Measurements from ENCODE around the gene LAMTOR3.

Gene LAMTOR3

GRCh38 chr4:99879458-99879857 is 14.8 kb downstream of the LAMTOR3 start:
- no peak overlapping the region for H2BK12ac ChIP-seq (ENCODE audit: low read length in 2 of 2)
- no peaks in the 10 kb centered on the region for H3K9me3 ChIP-seq (ENCODE audit: control insufficient read depth, low read length)
- no peak overlapping the region for H3K4ac ChIP-seq (ENCODE audit: low read depth in 1 of 2, low read length in 2 of 2)
- no peak overlapping the region for H3K4me3 ChIP-seq (ENCODE audit: insufficient read depth in 1 of 2, low read depth in 1 of 2, low read length in 2 of 2)
- no peak overlapping the region for H2AFZ ChIP-seq (ENCODE audit: low read depth, low read length)
- H3K27me3 ChIP-seq (ENCODE audit: control insufficient read depth in 1 of 2, insufficient read depth in 1 of 2, low read length in 2 of 2), result no peaks in the 10 kb centered on the region
- H3K79me1 ChIP-seq (replicated peaks; ENCODE audit: low read length, poor library complexity, severe bottlenecking), result no peaks in the 10 kb centered on the region
- no peak overlapping the region for H4K8ac ChIP-seq (ENCODE audit: low read length)
- H2BK120ac ChIP-seq (ENCODE audit: low read depth, low read length), result no peak overlapping the region
- WGBS, result 100% methylated on average over 3 of the region's 3 CpGs
- no peak overlapping the region for H3K18ac ChIP-seq (ENCODE audit: low read depth in 1 of 2, low read length in 2 of 2)
- no peak overlapping the region for H4K91ac ChIP-seq (ENCODE audit: low read length)
- DNase-seq, result no peak
- no peak overlapping the region for H2BK5ac ChIP-seq (ENCODE audit: low read depth, low read length, poor library complexity, severe bottlenecking)
- peaks cover 1% of the 10 kb centered on the region for H3K4me1 ChIP-seq (ENCODE audit: control insufficient read depth, insufficient read depth, low read depth, low read length)
- no peak overlapping the region for H3K23ac ChIP-seq (ENCODE audit: low read length in 2 of 2)
- H2BK15ac ChIP-seq (ENCODE audit: low read depth, poor library complexity, severe bottlenecking), result no peak overlapping the region
- H3K9ac ChIP-seq (ENCODE audit: low read length), result no peak overlapping the region
- H3K36me3 ChIP-seq (ENCODE audit: control insufficient read depth in 1 of 2, insufficient read depth in 2 of 2, low read depth in 1 of 2, low read length in 2 of 2), result peaks cover 6 to 82% of the 10 kb centered on the region in 2 experiments
- no peak overlapping the region for H3K4me2 ChIP-seq (ENCODE audit: low read length, poor library complexity, severe bottlenecking)
- H3K27ac ChIP-seq (ENCODE audit: low read length, poor library complexity, severe bottlenecking), result no peak overlapping the region
- no peak overlapping the region for H3K14ac ChIP-seq (ENCODE audit: low read length in 2 of 2)
- H2AK5ac ChIP-seq (ENCODE audit: low read length, severe bottlenecking), result no peak overlapping the region

DNA sequence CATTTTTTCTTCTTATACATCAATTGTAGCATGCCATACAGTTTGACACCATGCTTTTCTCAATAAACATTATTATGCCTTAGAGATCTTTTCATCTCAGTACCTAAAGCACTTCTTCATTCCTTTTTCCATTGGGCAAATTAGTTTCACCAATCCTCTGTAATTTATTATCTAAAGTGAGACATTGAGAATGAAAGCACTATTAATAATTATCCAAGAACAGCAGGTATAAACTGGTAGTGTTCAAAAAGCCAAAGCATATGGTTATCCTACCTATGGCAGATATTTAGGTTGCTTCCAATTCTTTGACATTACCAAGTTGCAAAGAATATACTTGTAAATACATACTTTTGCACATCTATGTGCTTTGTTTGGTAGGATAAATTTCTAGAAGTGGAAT is 15.6 kb downstream of the LAMTOR3 start:
- H3K18ac ChIP-seq (ENCODE audit: low read depth in 1 of 2, low read length in 2 of 2), result no peak overlapping the region
- no peak overlapping the region for H3K4me2 ChIP-seq (ENCODE audit: low read length, poor library complexity, severe bottlenecking)
- no peaks in the 10 kb centered on the region for H3K79me1 ChIP-seq (replicated peaks; ENCODE audit: low read length, poor library complexity, severe bottlenecking)
- H2BK5ac ChIP-seq (ENCODE audit: low read depth, low read length, poor library complexity, severe bottlenecking), result no peak overlapping the region
- no peaks in the 10 kb centered on the region for H3K27me3 ChIP-seq (ENCODE audit: control insufficient read depth in 1 of 2, insufficient read depth in 1 of 2, low read length in 2 of 2)
- H4K8ac ChIP-seq (ENCODE audit: low read length), result no peak overlapping the region
- H2AFZ ChIP-seq (ENCODE audit: low read depth, low read length), result no peak overlapping the region
- H2BK120ac ChIP-seq (ENCODE audit: low read depth, low read length), result no peak overlapping the region
- H3K9me3 ChIP-seq (ENCODE audit: control insufficient read depth, low read length), result no peaks in the 10 kb centered on the region
- DNase-seq, result no peak
- peaks cover 6 to 73% of the 10 kb centered on the region in 2 experiments for H3K36me3 ChIP-seq (ENCODE audit: control insufficient read depth in 1 of 2, insufficient read depth in 2 of 2, low read depth in 1 of 2, low read length in 2 of 2)
- H3K9ac ChIP-seq (ENCODE audit: low read length), result no peak overlapping the region
- H3K4me1 ChIP-seq (ENCODE audit: control insufficient read depth, insufficient read depth, low read depth, low read length), result peaks cover 1% of the 10 kb centered on the region
- no peak overlapping the region for H2BK12ac ChIP-seq (ENCODE audit: low read length in 2 of 2)
- H2BK15ac ChIP-seq (ENCODE audit: low read depth, poor library complexity, severe bottlenecking), result no peak overlapping the region
- peak overlapping the region; percentile 69 for H3K27ac ChIP-seq (ENCODE audit: low read length, poor library complexity, severe bottlenecking)
- no peak overlapping the region for H2AK5ac ChIP-seq (ENCODE audit: low read length, severe bottlenecking)
- no peak overlapping the region for H3K4ac ChIP-seq (ENCODE audit: low read depth in 1 of 2, low read length in 2 of 2)
- no peak overlapping the region for H3K23ac ChIP-seq (ENCODE audit: low read length in 2 of 2)
- H4K91ac ChIP-seq (ENCODE audit: low read length), result no peak overlapping the region
- H3K4me3 ChIP-seq (ENCODE audit: insufficient read depth in 1 of 2, low read depth in 1 of 2, low read length in 2 of 2), result no peak overlapping the region
- no peak overlapping the region for H3K14ac ChIP-seq (ENCODE audit: low read length in 2 of 2)

GRCh38 chr4:99876946-99877345 is 17.3 kb downstream of the LAMTOR3 start:
- Histone ChIP-seq H2BK5ac (ENCODE audit: low read depth, low read length, poor library complexity, severe bottlenecking) (no peak overlapping the region), H3K36me3 (ENCODE audit: control insufficient read depth in 1 of 2, insufficient read depth in 2 of 2, low read depth in 1 of 2, low read length in 2 of 2) (peaks cover 6 to 58% of the 10 kb centered on the region in 2 experiments), H3K4me1 (ENCODE audit: control insufficient read depth, insufficient read depth, low read depth, low read length) (peaks cover 1% of the 10 kb centered on the region), H2BK120ac (ENCODE audit: low read depth, low read length) (no peak overlapping the region), H3K9me3 (ENCODE audit: control insufficient read depth, low read length) (no peaks in the 10 kb centered on the region), H4K8ac (ENCODE audit: low read length) (no peak overlapping the region), H3K14ac (ENCODE audit: low read length in 2 of 2) (no peak overlapping the region), H3K23ac (ENCODE audit: low read length in 2 of 2) (no peak overlapping the region), H4K91ac (ENCODE audit: low read length) (no peak overlapping the region), H3K4me2 (ENCODE audit: low read length, poor library complexity, severe bottlenecking) (no peak overlapping the region), H2BK12ac (ENCODE audit: low read length in 2 of 2) (no peak overlapping the region), H3K4ac (ENCODE audit: low read depth in 1 of 2, low read length in 2 of 2) (no peak overlapping the region), H3K9ac (ENCODE audit: low read length) (no peak overlapping the region), H2AK5ac (ENCODE audit: low read length, severe bottlenecking) (peak overlapping the region; percentile 27), H3K18ac (ENCODE audit: low read depth in 1 of 2, low read length in 2 of 2) (no peak overlapping the region), H3K27me3 (ENCODE audit: control insufficient read depth in 1 of 2, insufficient read depth in 1 of 2, low read length in 2 of 2) (no peaks in the 10 kb centered on the region), H3K4me3 (ENCODE audit: insufficient read depth in 1 of 2, low read depth in 1 of 2, low read length in 2 of 2) (no peak overlapping the region), H3K27ac (ENCODE audit: low read length, poor library complexity, severe bottlenecking) (peak overlapping the region; percentile 79), H2AFZ (ENCODE audit: low read depth, low read length) (no peak overlapping the region), H2BK15ac (ENCODE audit: low read depth, poor library complexity, severe bottlenecking) (no peak overlapping the region), H3K79me1 (replicated peaks; ENCODE audit: low read length, poor library complexity, severe bottlenecking) (no peaks in the 10 kb centered on the region)
- no peak for DNase-seq
- WGBS, result 100% methylated on average over 3 of the region's 3 CpGs

GRCh38 chr4:99875071-99875470 is 19.2 kb downstream of the LAMTOR3 start:
- H2AK5ac ChIP-seq (ENCODE audit: low read length, severe bottlenecking), result no peak overlapping the region
- H3K4ac ChIP-seq (ENCODE audit: low read depth in 1 of 2, low read length in 2 of 2), result no peak overlapping the region
- no peak overlapping the region for H2BK120ac ChIP-seq (ENCODE audit: low read depth, low read length)
- peaks cover 3 to 39% of the 10 kb centered on the region in 2 experiments for H3K36me3 ChIP-seq (ENCODE audit: control insufficient read depth in 1 of 2, insufficient read depth in 2 of 2, low read depth in 1 of 2, low read length in 2 of 2)
- no peak overlapping the region for H2BK15ac ChIP-seq (ENCODE audit: low read depth, poor library complexity, severe bottlenecking)
- no peaks in the 10 kb centered on the region for H3K9me3 ChIP-seq (ENCODE audit: control insufficient read depth, low read length)
- no peak overlapping the region for H2BK5ac ChIP-seq (ENCODE audit: low read depth, low read length, poor library complexity, severe bottlenecking)
- H2AFZ ChIP-seq (ENCODE audit: low read depth, low read length), result no peak overlapping the region
- H3K27ac ChIP-seq (ENCODE audit: low read length, poor library complexity, severe bottlenecking), result no peak overlapping the region
- no peak overlapping the region for H4K91ac ChIP-seq (ENCODE audit: low read length)
- H2BK12ac ChIP-seq (ENCODE audit: low read length in 2 of 2), result no peak overlapping the region
- H3K4me1 ChIP-seq (ENCODE audit: control insufficient read depth, insufficient read depth, low read depth, low read length), result peaks cover 1% of the 10 kb centered on the region
- no peak overlapping the region for H3K4me3 ChIP-seq (ENCODE audit: insufficient read depth in 1 of 2, low read depth in 1 of 2, low read length in 2 of 2)
- no peak for DNase-seq
- H3K14ac ChIP-seq (ENCODE audit: low read length in 2 of 2), result no peak overlapping the region
- H3K9ac ChIP-seq (ENCODE audit: low read length), result no peak overlapping the region
- no peaks in the 10 kb centered on the region for H3K79me1 ChIP-seq (replicated peaks; ENCODE audit: low read length, poor library complexity, severe bottlenecking)
- H3K23ac ChIP-seq (ENCODE audit: low read length in 2 of 2), result no peak overlapping the region
- H3K27me3 ChIP-seq (ENCODE audit: control insufficient read depth in 1 of 2, insufficient read depth in 1 of 2, low read length in 2 of 2), result no peaks in the 10 kb centered on the region
- no peak overlapping the region for H3K18ac ChIP-seq (ENCODE audit: low read depth in 1 of 2, low read length in 2 of 2)
- no peak overlapping the region for H3K4me2 ChIP-seq (ENCODE audit: low read length, poor library complexity, severe bottlenecking)
- H4K8ac ChIP-seq (ENCODE audit: low read length), result no peak overlapping the region

Data from mesenchymal stem cell (in vitro differentiated cells and primary cell).